HepG2 (cell line): ENCODE measurements around the gene DUSP16. TPM values are rescaled to one million over a fixed set of nuclear protein-coding genes. Genes with fewer than 3 reads are reported as not detected.
A peak's percentile ranks its signal among the peaks of the same experiment; 100 is the strongest.

Experiments
- HES4 ChIP-seq: sonication (generic); formaldehyde crosslinking; IDR thresholded peaks from 2 replicates; pipeline ENCODE4 v1.9.0; 2021; ENCODE audit warnings: mild to moderate bottlenecking, missing genetic modification reagents, borderline replicate concordance
- JUN ChIP-seq: sonication (generic); formaldehyde crosslinking; IDR thresholded peaks from 2 replicates; pipeline ENCODE4 v1.4.0; 2020; ENCODE audit warnings: mild to moderate bottlenecking, missing genetic modification reagents
- NCOA1 ChIP-seq: sonication (generic); formaldehyde crosslinking; IDR thresholded peaks from 2 replicates; pipeline ENCODE4 v1.9.0; 2021; ENCODE audit warnings: missing genetic modification reagents
- NCOA2 ChIP-seq: sonication (generic); formaldehyde crosslinking; IDR thresholded peaks from 2 replicates; pipeline ENCODE4 v1.8.0; 2022; ENCODE audit warnings: inconsistent platforms
- RFX1 ChIP-seq: fragments of 450-650 bp; IDR thresholded peaks from 2 replicates; pipeline ENCODE4 v1.6.1; 2017
- SAP130 ChIP-seq: IDR thresholded peaks from 2 replicates; pipeline ENCODE4 v1.6.1; 2016; ENCODE audit warnings: low read depth
- SUZ12 ChIP-seq: fragments of 150-350 bp; IDR thresholded peaks from 2 replicates; pipeline ENCODE4 v1.6.1; 2014; ENCODE audit warnings: low read depth, low read length
- ZBTB8A ChIP-seq: sonication (generic); formaldehyde crosslinking; IDR thresholded peaks from 2 replicates; pipeline ENCODE4 v1.4.0; 2020; ENCODE audit warnings: mild to moderate bottlenecking, low read depth, missing genetic modification reagents, borderline replicate concordance
- ZNF292 ChIP-seq: sonication (generic); formaldehyde crosslinking; IDR thresholded peaks from 2 replicates; pipeline ENCODE4 v1.8.1; 2022; ENCODE audit warnings: mild to moderate bottlenecking, low read depth, missing genetic modification reagents, borderline replicate concordance
- ZNF430 ChIP-seq: sonication (generic); formaldehyde crosslinking; IDR thresholded peaks from 2 replicates; pipeline ENCODE4 v1.9.0; 2021; ENCODE audit warnings: mild to moderate bottlenecking, missing genetic modification reagents
- polyA plus RNA-seq, 8 experiments: library from polyadenylated mRNA; depleted of rRNA in 3 of 8; stranded (reverse) in 7 of 8; unstranded in 1 of 8; fragments of >200 nt; fragmentation: Illumina TruSeq in 4 of 8; extraction: Trizol in 4 of 8; gene quantifications; 2 replicates each; pipeline versions ENCODE4 v1.2.1 to v1.2.3, GENCODE V29; 2011 to 2016; ENCODE audit warnings: low read depth in 4 of 8, missing spikeins in 1 of 8, mixed read lengths in 1 of 8; ENCODE audit not compliant: insufficient read depth in 1 of 8
- total RNA-seq, 5 experiments: library from RNA; depleted of rRNA; stranded (reverse); fragments of >200 nt; fragmentation: Illumina TruSeq; extraction: Trizol; gene quantifications; 2 replicates each; pipeline ENCODE4 v1.2.3, GENCODE V29; 2016; ENCODE audit warnings: low read depth in 1 of 5
- TF ChIP-seq, protein P1 (sequence below): IDR thresholded peaks from 2 replicates; pipeline ENCODE4 v1.6.1; 2016; ENCODE audit warnings: missing compliant biosample characterization, missing genetic modification reagents, borderline replicate concordance
- TF ChIP-seq, protein P2 (sequence below): sonication (generic); formaldehyde crosslinking; IDR thresholded peaks from 2 replicates; pipeline ENCODE4 v1.8.0; 2022; ENCODE audit warnings: mild to moderate bottlenecking, missing genetic modification reagents, borderline replicate concordance
- TF ChIP-seq, protein P3 (sequence below): sonication (generic); formaldehyde crosslinking; conservative IDR thresholded peaks from 2 replicates; pipeline ENCODE4 v1.8.0; 2022; ENCODE audit warnings: mild to moderate bottlenecking, moderate library complexity, missing genetic modification reagents
- TF ChIP-seq, protein P4 (sequence below): sonication (generic); formaldehyde crosslinking; IDR thresholded peaks from 2 replicates; pipeline ENCODE4 v1.8.1; 2023; ENCODE audit warnings: mild to moderate bottlenecking, missing genetic modification reagents, borderline replicate concordance
- TF ChIP-seq, protein P5 (sequence below): sonication (generic); formaldehyde crosslinking; IDR thresholded peaks from 2 replicates; pipeline ENCODE4 v1.8.0; 2023; ENCODE audit warnings: mild to moderate bottlenecking, missing genetic modification reagents
- TF ChIP-seq, protein P6 (sequence below): sonication (generic); formaldehyde crosslinking; IDR thresholded peaks from 2 replicates; pipeline ENCODE4 v1.4.0; 2020; ENCODE audit warnings: missing genetic modification reagents
- TF ChIP-seq, protein P7 (sequence below): sonication (generic); formaldehyde crosslinking; IDR thresholded peaks from 2 replicates; pipeline ENCODE4 v1.5.1; 2020; ENCODE audit warnings: mild to moderate bottlenecking, missing genetic modification reagents

Gene DUSP16
- total and polyA plus RNA-seq, 2 of the 13 experiments (the other 11 are each of a cell fraction or from before 2014, with no cell fraction given) = 45.7 to 46.6 TPM

DNA sequence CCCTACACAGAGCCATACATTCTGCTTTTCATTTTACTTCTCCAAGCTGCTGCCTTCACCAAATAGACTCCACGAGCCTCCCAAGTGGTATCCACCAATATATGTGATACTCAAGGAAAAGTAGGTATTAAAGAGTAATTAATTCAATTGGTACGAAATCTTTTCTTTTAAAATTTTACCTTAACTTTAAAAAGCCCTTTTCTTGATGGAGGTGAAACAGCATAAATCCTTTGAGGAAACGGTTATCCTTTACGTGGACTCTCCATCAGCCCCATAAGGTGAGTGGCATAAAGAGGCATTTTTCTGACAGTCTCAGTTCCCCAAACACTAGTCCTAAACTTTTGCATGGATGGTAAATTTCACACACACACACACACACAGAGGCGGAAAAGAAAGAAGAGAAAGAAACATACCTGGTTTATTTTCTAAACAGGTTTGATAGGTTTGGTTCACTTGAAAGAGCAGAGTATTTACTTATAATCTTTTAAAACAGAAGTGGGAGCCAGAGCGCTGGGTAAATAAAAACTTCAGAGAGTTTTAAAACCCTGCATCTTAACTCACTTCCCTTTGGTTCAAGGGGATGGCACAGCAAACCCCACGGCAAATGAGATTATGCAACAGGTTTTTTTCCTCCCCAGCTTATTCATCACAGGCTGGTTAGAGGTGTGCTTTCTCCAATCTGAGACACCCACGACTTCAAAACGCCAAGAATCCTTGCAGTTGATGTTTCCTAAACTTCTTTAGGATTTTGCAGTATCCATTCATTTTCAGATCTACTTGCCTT is 1.9 kb downstream of the DUSP16 start (continued):
- TF ChIP-seq, protein P1, sequence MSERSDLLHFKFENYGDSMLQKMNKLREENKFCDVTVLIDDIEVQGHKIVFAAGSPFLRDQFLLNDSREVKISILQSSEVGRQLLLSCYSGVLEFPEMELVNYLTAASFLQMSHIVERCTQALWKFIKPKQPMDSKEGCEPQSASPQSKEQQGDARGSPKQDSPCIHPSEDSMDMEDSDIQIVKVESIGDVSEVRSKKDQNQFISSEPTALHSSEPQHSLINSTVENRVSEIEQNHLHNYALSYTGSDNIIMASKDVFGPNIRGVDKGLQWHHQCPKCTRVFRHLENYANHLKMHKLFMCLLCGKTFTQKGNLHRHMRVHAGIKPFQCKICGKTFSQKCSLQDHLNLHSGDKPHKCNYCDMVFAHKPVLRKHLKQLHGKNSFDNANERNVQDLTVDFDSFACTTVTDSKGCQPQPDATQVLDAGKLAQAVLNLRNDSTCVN (CRISPR knock-in tag) = no peak
- TF ChIP-seq, protein P2, sequence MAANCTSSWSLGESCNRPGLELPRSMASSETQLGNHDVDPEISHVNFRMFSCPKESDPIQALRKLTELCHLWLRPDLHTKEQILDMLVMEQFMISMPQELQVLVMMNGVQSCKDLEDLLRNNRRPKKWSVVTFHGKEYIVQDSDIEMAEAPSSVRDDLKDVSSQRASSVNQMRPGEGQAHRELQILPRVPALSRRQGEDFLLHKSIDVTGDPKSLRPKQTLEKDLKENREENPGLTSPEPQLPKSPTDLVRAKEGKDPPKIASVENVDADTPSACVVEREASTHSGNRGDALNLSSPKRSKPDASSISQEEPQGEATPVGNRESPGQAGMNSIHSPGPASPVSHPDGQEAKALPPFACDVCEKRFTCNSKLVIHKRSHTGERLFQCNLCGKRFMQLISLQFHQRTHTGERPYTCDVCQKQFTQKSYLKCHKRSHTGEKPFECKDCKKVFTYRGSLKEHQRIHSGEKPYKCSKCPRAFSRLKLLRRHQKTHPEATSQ (CRISPR knock-in tag) = no peak
- no peak for TF ChIP-seq HES4 (CRISPR knock-in tag)
- TF ChIP-seq, protein P3, sequence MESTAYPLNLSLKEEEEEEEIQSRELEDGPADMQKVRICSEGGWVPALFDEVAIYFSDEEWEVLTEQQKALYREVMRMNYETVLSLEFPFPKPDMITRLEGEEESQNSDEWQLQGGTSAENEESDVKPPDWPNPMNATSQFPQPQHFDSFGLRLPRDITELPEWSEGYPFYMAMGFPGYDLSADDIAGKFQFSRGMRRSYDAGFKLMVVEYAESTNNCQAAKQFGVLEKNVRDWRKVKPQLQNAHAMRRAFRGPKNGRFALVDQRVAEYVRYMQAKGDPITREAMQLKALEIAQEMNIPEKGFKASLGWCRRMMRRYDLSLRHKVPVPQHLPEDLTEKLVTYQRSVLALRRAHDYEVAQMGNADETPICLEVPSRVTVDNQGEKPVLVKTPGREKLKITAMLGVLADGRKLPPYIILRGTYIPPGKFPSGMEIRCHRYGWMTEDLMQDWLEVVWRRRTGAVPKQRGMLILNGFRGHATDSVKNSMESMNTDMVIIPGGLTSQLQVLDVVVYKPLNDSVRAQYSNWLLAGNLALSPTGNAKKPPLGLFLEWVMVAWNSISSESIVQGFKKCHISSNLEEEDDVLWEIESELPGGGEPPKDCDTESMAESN = 0 out of 2 replicates have a peak, but pooled peaks have one; percentile 10
- TF ChIP-seq, protein P4, sequence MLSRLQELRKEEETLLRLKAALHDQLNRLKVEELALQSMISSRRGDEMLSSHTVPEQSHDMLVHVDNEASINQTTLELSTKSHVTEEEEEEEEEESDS = no peak
- no peak for TF ChIP-seq JUN (CRISPR knock-in tag)
- TF ChIP-seq NCOA2 (CRISPR knock-in tag) = peak; percentile 71
- TF ChIP-seq NCOA1 = no peak
- TF ChIP-seq, protein P5, sequence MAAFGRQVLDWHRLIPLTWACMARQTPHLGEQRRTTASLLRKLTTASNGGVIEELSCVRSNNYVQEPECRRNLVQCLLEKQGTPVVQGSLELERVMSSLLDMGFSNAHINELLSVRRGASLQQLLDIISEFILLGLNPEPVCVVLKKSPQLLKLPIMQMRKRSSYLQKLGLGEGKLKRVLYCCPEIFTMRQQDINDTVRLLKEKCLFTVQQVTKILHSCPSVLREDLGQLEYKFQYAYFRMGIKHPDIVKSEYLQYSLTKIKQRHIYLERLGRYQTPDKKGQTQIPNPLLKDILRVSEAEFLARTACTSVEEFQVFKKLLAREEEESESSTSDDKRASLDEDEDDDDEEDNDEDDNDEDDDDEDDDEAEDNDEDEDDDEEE (CRISPR knock-in tag) = no peak
- TF ChIP-seq ZNF430 = no peak; the same call in 1 of the 2 replicates
- TF ChIP-seq, protein P6, sequence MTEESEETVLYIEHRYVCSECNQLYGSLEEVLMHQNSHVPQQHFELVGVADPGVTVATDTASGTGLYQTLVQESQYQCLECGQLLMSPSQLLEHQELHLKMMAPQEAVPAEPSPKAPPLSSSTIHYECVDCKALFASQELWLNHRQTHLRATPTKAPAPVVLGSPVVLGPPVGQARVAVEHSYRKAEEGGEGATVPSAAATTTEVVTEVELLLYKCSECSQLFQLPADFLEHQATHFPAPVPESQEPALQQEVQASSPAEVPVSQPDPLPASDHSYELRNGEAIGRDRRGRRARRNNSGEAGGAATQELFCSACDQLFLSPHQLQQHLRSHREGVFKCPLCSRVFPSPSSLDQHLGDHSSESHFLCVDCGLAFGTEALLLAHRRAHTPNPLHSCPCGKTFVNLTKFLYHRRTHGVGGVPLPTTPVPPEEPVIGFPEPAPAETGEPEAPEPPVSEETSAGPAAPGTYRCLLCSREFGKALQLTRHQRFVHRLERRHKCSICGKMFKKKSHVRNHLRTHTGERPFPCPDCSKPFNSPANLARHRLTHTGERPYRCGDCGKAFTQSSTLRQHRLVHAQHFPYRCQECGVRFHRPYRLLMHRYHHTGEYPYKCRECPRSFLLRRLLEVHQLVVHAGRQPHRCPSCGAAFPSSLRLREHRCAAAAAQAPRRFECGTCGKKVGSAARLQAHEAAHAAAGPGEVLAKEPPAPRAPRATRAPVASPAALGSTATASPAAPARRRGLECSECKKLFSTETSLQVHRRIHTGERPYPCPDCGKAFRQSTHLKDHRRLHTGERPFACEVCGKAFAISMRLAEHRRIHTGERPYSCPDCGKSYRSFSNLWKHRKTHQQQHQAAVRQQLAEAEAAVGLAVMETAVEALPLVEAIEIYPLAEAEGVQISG (CRISPR knock-in tag) = no peak
- peak; percentile 74 for TF ChIP-seq SAP130 (CRISPR knock-in tag)
- TF ChIP-seq ZNF292 (CRISPR knock-in tag) = no peak
- TF ChIP-seq SUZ12 = no peak
- TF ChIP-seq ZBTB8A (CRISPR knock-in tag) = no peak
- no peak for TF ChIP-seq RFX1
- TF ChIP-seq, protein P7, sequence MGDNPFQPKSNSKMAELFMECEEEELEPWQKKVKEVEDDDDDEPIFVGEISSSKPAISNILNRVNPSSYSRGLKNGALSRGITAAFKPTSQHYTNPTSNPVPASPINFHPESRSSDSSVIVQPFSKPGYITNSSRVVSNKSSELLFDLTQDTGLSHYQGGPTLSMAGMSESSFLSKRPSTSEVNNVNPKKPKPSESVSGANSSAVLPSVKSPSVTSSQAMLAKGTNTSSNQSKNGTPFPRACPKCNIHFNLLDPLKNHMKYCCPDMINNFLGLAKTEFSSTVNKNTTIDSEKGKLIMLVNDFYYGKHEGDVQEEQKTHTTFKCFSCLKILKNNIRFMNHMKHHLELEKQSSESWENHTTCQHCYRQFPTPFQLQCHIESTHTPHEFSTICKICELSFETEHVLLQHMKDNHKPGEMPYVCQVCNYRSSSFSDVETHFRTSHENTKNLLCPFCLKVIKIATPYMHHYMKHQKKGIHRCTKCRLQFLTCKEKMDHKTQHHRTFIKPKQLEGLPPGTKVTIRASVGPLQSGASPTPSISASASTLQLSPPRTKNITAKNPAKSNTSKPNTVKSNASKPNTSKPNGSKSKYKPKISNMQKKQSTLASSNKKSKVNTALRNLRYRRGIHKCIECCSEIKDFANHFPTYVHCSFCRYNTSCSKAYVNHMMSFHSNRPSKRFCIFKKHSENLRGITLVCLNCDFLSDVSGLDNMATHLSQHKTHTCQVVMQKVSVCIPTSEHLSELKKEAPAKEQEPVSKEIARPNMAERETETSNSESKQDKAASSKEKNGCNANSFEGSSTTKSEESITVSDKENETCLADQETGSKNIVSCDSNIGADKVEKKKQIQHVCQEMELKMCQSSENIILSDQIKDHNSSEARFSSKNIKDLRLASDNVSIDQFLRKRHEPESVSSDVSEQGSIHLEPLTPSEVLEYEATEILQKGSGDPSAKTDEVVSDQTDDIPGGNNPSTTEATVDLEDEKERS = no peak
